Measurements from ENCODE around the gene SOCS4. TPM values are rescaled to one million over a fixed set of nuclear protein-coding genes. Genes with fewer than 3 reads are reported as not detected.

The SOCS4 gene
- total RNA-seq, 1 experiment from 2014 or later, result 19.9 TPM

- intact Hi-C loops (cut with micrococcal nuclease; ENCODE audit: unreplicated experiment), result no loop called here
- ATAC-seq, result no peak
- DNase-seq (ENCODE audit: low read depth, low spot score), result no peak
- no peaks in the 10 kb centered on the region for H3K4me1 ChIP-seq (ENCODE audit: control insufficient read depth, insufficient read depth, low read length)
- no peak overlapping the region for H3K27ac ChIP-seq (ENCODE audit: low read length)
- CTCF ChIA-PET, result no interaction called here
- H3K27me3 ChIP-seq (ENCODE audit: control insufficient read depth, insufficient read depth, low read length), result no peaks in the 10 kb centered on the region
- POLR2A ChIA-PET, result interaction anchor here (0.6 kb wide), 1 partner anchor 21 kb away, joined by 3 read pairs; no protein-coding TSS in a partner anchor
- peaks cover 6% of the 10 kb centered on the region; the same call in 1 of the 2 replicates for H3K36me3 ChIP-seq (ENCODE audit: control insufficient read depth, insufficient read depth, low read length)
- in situ Hi-C loops (cut with HindIII; ENCODE audit: low pct_unique_long_range_greater_than_20kb, low sequenced_read_pairs), result no loop called here
- H3K4me3 ChIP-seq (ENCODE audit: low read depth in 2 of 2, low read length in 2 of 2), result no peak overlapping the region
- BruUV-seq (replicated peaks), result no TSS peak
- no peaks in the 10 kb centered on the region for H3K9me3 ChIP-seq (ENCODE audit: control insufficient read depth, insufficient read depth, low read depth, low read length)
- 0 out of 2 replicates have a peak, but pooled peaks have one; percentile 17 for TF ChIP-seq POLR2AphosphoS5 (IDR thresholded peaks at IDR 0.05; ENCODE audit: low read depth, low read length)
- no peak for TF ChIP-seq TCF7L2 (IDR thresholded peaks at IDR 0.05; ENCODE audit: low read depth, low read length)
Measured at GRCh38 chr14:55070981-55071411, 44.0 kb downstream of the SOCS4 start.

- no peak overlapping the region for H3K27ac ChIP-seq (ENCODE audit: low read length)
- DNase-seq (ENCODE audit: low read depth, low spot score) (no peak), ATAC-seq (peak; percentile 67)
- in situ Hi-C loops (cut with HindIII; ENCODE audit: low pct_unique_long_range_greater_than_20kb, low sequenced_read_pairs) (no loop called here), intact Hi-C loops (cut with micrococcal nuclease; ENCODE audit: unreplicated experiment) (no loop called here)
- H3K9me3 ChIP-seq (ENCODE audit: control insufficient read depth, insufficient read depth, low read depth, low read length), result no peaks in the 10 kb centered on the region
- H3K4me3 ChIP-seq (ENCODE audit: low read depth in 2 of 2, low read length in 2 of 2), result no peak overlapping the region
- H3K4me1 ChIP-seq (ENCODE audit: control insufficient read depth, insufficient read depth, low read length), result no peaks in the 10 kb centered on the region
- CTCF ChIA-PET, result interaction anchor here (0.7 to 1.0 kb wide), 2 partner anchors 13 to 74 kb away, joined by 4 to 11 read pairs; no protein-coding TSS in a partner anchor
- TF ChIP-seq CTCF (IDR thresholded peaks at IDR 0.05) (no peak), POLR2AphosphoS5 (IDR thresholded peaks at IDR 0.05; ENCODE audit: low read depth, low read length) (no peak), REST (IDR thresholded peaks at IDR 0.05; ENCODE audit: insufficient read depth in 1 of 2, low read depth in 2 of 2, low read length in 1 of 2) (no peak), TCF7L2 (IDR thresholded peaks at IDR 0.05; ENCODE audit: low read depth, low read length) (no peak), SIN3A (IDR thresholded peaks at IDR 0.05; ENCODE audit: borderline replicate concordance, insufficient read depth, low read depth, low read length) (no peak)
- H3K36me3 ChIP-seq (ENCODE audit: control insufficient read depth, insufficient read depth, low read length), result no peaks in the 10 kb centered on the region; the same call in 1 of the 2 replicates
- BruUV-seq (replicated peaks), result no TSS peak
- POLR2A ChIA-PET, result interaction anchor here (0.6 to 0.8 kb wide), 2 partner anchors 45 to 112 kb away, joined by 3 to 20 read pairs; partner anchors contain the start of genes SOCS4 and WDHD1
- H3K27me3 ChIP-seq (ENCODE audit: control insufficient read depth, insufficient read depth, low read length), result no peaks in the 10 kb centered on the region
Measured at GRCh38 chr14:55071870-55072640, 45.0 kb downstream of the SOCS4 start.

GRCh38 chr14:55073856-55074255 is 46.8 kb downstream of the SOCS4 start:
- ChIA-PET CTCF (no interaction called here), POLR2A (no interaction called here)
- Histone ChIP-seq H3K36me3 (ENCODE audit: control insufficient read depth, insufficient read depth, low read length) (no peaks in the 10 kb centered on the region), H3K4me3 (ENCODE audit: low read depth in 2 of 2, low read length in 2 of 2) (no peak overlapping the region), H3K27ac (ENCODE audit: low read length) (no peak overlapping the region), H3K4me1 (ENCODE audit: control insufficient read depth, insufficient read depth, low read length) (no peaks in the 10 kb centered on the region), H3K27me3 (ENCODE audit: control insufficient read depth, insufficient read depth, low read length) (no peaks in the 10 kb centered on the region), H3K9me3 (ENCODE audit: control insufficient read depth, insufficient read depth, low read depth, low read length) (no peaks in the 10 kb centered on the region)
- intact Hi-C loops (cut with micrococcal nuclease; ENCODE audit: unreplicated experiment), result no loop called here
- no peak for DNase-seq (ENCODE audit: low read depth, low spot score)
- in situ Hi-C loops (cut with HindIII; ENCODE audit: low pct_unique_long_range_greater_than_20kb, low sequenced_read_pairs), result no loop called here
- no TSS peak for BruUV-seq (replicated peaks)
- no peak for ATAC-seq
- no peak for TF ChIP-seq CTCF (IDR thresholded peaks at IDR 0.05)

Data from Panc1 (cell line).